ENCODE results near the gene SELENOS. TPM values are rescaled to one million over a fixed set of nuclear protein-coding genes. Genes with fewer than 3 reads are reported as not detected.

SELENOS gene
- total and polyA plus RNA-seq, 2 donors (not counting 3 experiments of a cell fraction or from before 2014, with no cell fraction given) = 70.4 to 101 TPM

DNA sequence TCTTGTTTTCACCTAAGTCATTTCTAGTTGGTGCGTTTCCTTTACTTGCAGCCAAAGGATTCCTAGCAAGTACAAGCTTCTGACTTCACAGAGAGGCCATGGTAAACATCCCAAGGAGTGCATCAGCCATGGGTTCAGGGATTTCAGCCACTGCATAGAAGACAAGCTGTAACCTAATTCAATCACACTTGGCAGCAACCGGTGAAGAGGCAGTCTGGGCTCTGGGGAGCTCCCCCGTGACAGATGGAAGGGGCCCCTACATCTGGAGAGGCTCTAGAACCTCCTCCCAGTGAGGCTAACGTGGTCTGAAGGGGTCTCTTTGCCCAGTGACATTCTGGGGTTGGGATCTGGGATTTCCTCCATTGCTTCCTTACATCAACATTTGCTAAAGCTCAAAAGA, 26.1 kb upstream of the SELENOS start:
- Histone ChIP-seq H3K4me2 (ENCODE audit: insufficient read depth, low read length) (no peak overlapping the region), H4K20me1 (replicated peaks; ENCODE audit: control insufficient read depth, extremely low read depth, insufficient read depth, low read length) (no peaks in the 10 kb centered on the region), H3K27ac (ENCODE audit: insufficient read depth, low read depth, low read length) (no peak overlapping the region), H2AFZ (ENCODE audit: low read depth, low read length) (no peak overlapping the region), H3K9me3 (replicated peaks; ENCODE audit: control insufficient read depth, insufficient read depth, low read length) (no peaks in the 10 kb centered on the region), H3K36me3 (ENCODE audit: control insufficient read depth in 2 of 2, extremely low read depth in 1 of 2, insufficient read depth in 2 of 2, low read length in 2 of 2) (no peaks in the 10 kb centered on the region), H3K4me3 (replicated peaks in 1 of 3; ENCODE audit: insufficient read depth in 1 of 3, low read depth in 1 of 3, low read length in 3 of 3) (no peak overlapping the region), H3K79me2 (ENCODE audit: control insufficient read depth, insufficient read depth, low read length) (no peaks in the 10 kb centered on the region), H3K9me1 (replicated peaks; ENCODE audit: control insufficient read depth, extremely low read depth, insufficient read depth, low read length) (no peaks in the 10 kb centered on the region), H3K4me1 (ENCODE audit: control insufficient read depth, extremely low read depth, insufficient read depth, low read length) (no peaks in the 10 kb centered on the region), H3K9ac (replicated peaks; ENCODE audit: extremely low read depth, insufficient read depth, low read length) (no peak overlapping the region), H3K27me3 (ENCODE audit: control insufficient read depth in 2 of 2, insufficient read depth in 2 of 2, low read length in 2 of 2) (no peaks in the 10 kb centered on the region)
- no peak for DNase-seq (ENCODE audit: low read depth, low spot score)
- dilution Hi-C loops (cut with MboI; ENCODE audit: extremely low pct_ligation_motif_present, low sequenced_read_pairs) = no loop called here
- ChIA-PET CTCF (interaction anchor here (0.8 to 7.5 kb wide), 3 partner anchors 17 to 337 kb away, joined by 3 to 90 read pairs (median 82); no protein-coding TSS in a partner anchor), POLR2A (no interaction called here)
- intact Hi-C loops (cut with micrococcal nuclease) = loop anchor here (5.0 kb wide), 1 partner anchor 274 kb away; no protein-coding TSS in a partner anchor
- TF ChIP-seq EZH2 (IDR thresholded peaks at IDR 0.05; ENCODE audit: borderline replicate concordance, low read depth, low read length, severe bottlenecking) (no peak), JUN (IDR thresholded peaks at IDR 0.05; ENCODE audit: borderline replicate concordance, insufficient read depth, insufficient read length, low read depth) (no peak), POLR2AphosphoS5 (IDR thresholded peaks at IDR 0.05; ENCODE audit: insufficient read depth, low read depth, low read length) (no peak), POLR2A (IDR thresholded peaks at IDR 0.05; ENCODE audit: low read depth, low read length) (no peak), FOS (IDR thresholded peaks at IDR 0.05; ENCODE audit: borderline replicate concordance, insufficient read depth, low read length) (no peak), MYC (IDR thresholded peaks at IDR 0.05; ENCODE audit: low read depth, low read length) (no peak), GATA2 (IDR thresholded peaks at IDR 0.05; ENCODE audit: insufficient read depth, insufficient read length, low read depth, low read length) (no peak)
- TF ChIP-seq, protein P1, sequence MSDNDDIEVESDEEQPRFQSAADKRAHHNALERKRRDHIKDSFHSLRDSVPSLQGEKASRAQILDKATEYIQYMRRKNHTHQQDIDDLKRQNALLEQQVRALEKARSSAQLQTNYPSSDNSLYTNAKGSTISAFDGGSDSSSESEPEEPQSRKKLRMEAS (IDR thresholded peaks at IDR 0.05; ENCODE audit: insufficient read depth, insufficient read length) = no peak
- BruUV-seq (replicated peaks) = no TSS peak
- no peak for FAIRE-seq
